GM23248 (cell line): ENCODE results near the gene ALS2. TPM values are rescaled to one million over a fixed set of nuclear protein-coding genes. Genes with fewer than 3 reads are reported as not detected.
"Not testable (repeated sequence)": the region's sequence is repeated elsewhere in the genome, so short reads cannot be mapped to it uniquely, and the experiment has no call there.

ENCODE experiments used
- DNase-seq: peaks from one replicate; pipeline ENCODE4 v3.0.0-alpha.2; 2015
- H2AFZ ChIP-seq: fragments of 200-600 bp; sonication (generic); 2 replicates; pipeline ENCODE4 v1.6.1; 2016; ENCODE audit warnings: antibody characterized with exemption
- H3F3A ChIP-seq: fragments of 200-600 bp; sonication (generic); 2 replicates; pipeline ENCODE4 v1.6.1; 2016; ENCODE audit warnings: mild to moderate bottlenecking, antibody characterized with exemption, mixed run types; ENCODE audit not compliant: insufficient read depth
- H3K27ac ChIP-seq: fragments of 200-600 bp; sonication (generic); 2 replicates; pipeline ENCODE4 v1.5.1; 2016; ENCODE audit warnings: mild to moderate bottlenecking
- H3K27me3 ChIP-seq: fragments of 200-600 bp; sonication (generic); replicated peaks from 2 replicates; pipeline ENCODE4 v1.6.1; 2016; ENCODE audit warnings: mild to moderate bottlenecking; ENCODE audit not compliant: insufficient read depth
- H3K36me3 ChIP-seq: fragments of 200-600 bp; sonication (generic); 2 replicates; pipeline ENCODE4 v1.6.1; 2016; ENCODE audit warnings: low read depth, mild to moderate bottlenecking
- H3K4me1 ChIP-seq: fragments of 200-600 bp; sonication (generic); 2 replicates; pipeline ENCODE4 v1.6.1; 2016; ENCODE audit warnings: mild to moderate bottlenecking; ENCODE audit not compliant: insufficient read depth
- H3K4me2 ChIP-seq: fragments of 200-600 bp; sonication (generic); one replicate; pipeline ENCODE4 v1.6.1; 2016; ENCODE audit warnings: mild to moderate bottlenecking; ENCODE audit not compliant: unreplicated experiment
- H3K4me3 ChIP-seq: fragments of 200-600 bp; sonication (generic); 2 replicates; pipeline ENCODE4 v1.5.1; 2016; ENCODE audit warnings: mild to moderate bottlenecking
- H3K79me2 ChIP-seq: fragments of 200-600 bp; sonication (generic); 2 replicates; pipeline ENCODE4 v1.6.1; 2016; ENCODE audit warnings: mild to moderate bottlenecking; ENCODE audit not compliant: insufficient read depth
- H3K9ac ChIP-seq: fragments of 200-600 bp; sonication (generic); 2 replicates; pipeline ENCODE4 v1.6.1; 2016; ENCODE audit warnings: mild to moderate bottlenecking
- H3K9me2 ChIP-seq: fragments of 200-600 bp; sonication (generic); 2 replicates; pipeline ENCODE4 v1.6.1; 2016; ENCODE audit warnings: mixed run types, mild to moderate bottlenecking, moderate library complexity; ENCODE audit not compliant: insufficient read depth
- H3K9me3 ChIP-seq: fragments of 200-600 bp; sonication (generic); one replicate; pipeline ENCODE4 v1.6.1; 2017; ENCODE audit warnings: low read depth
- H4K20me1 ChIP-seq: fragments of 200-600 bp; sonication (generic); 2 replicates; pipeline ENCODE4 v1.6.0; 2016; ENCODE audit not compliant: insufficient read depth
- EZH2 ChIP-seq: fragments of 200-600 bp; sonication (generic); IDR thresholded peaks from 2 replicates; pipeline ENCODE4 v1.6.1; 2018; ENCODE audit warnings: antibody characterized with exemption, mild to moderate bottlenecking; ENCODE audit not compliant: insufficient read depth, poor library complexity, severe bottlenecking
- EZH2phosphoT487 ChIP-seq: fragments of 200-600 bp; sonication (generic); IDR thresholded peaks from 2 replicates; pipeline ENCODE4 v1.6.1; 2018; ENCODE audit warnings: antibody characterized with exemption, moderate library complexity, mild to moderate bottlenecking, low read depth; ENCODE audit not compliant: insufficient read depth
- WGBS, 2 experiments: methylation state at CpG; one replicate each; pipeline ENCODE4 v1.1.6; 2015 to 2017; ENCODE audit warnings: low lambda C conversion rate in 2 of 2, low coverage in 1 of 2; ENCODE audit errors: missing lambda C conversion rate in 2 of 2; 5-methylcytosine and 5-hydroxymethylcytosine counted together
- in situ Hi-C: fragments of 300-500 bp; cut with MboI; formaldehyde crosslinking; loops from 2 replicates; pipeline ENCODE4 v1.15.0; 2020
- polyA plus RNA-seq: library from polyadenylated mRNA; unstranded; fragments of >200 nt; fragmentation: Nextera tagmentation; extraction: Ambion mirVana; gene quantifications from 2 replicates; pipeline ENCODE4 v1.2.1, GENCODE V29; 2016
- total RNA-seq: library from RNA; depleted of rRNA; stranded (reverse); fragments of >200 nt; shearing (Covaris generic); gene quantifications from 2 replicates; pipeline ENCODE4 v1.2.3, GENCODE V29; 2014

ALS2 gene
- total and polyA plus RNA-seq, 2 experiments from 2014 or later: 9.5 to 17.3 TPM

DNA sequence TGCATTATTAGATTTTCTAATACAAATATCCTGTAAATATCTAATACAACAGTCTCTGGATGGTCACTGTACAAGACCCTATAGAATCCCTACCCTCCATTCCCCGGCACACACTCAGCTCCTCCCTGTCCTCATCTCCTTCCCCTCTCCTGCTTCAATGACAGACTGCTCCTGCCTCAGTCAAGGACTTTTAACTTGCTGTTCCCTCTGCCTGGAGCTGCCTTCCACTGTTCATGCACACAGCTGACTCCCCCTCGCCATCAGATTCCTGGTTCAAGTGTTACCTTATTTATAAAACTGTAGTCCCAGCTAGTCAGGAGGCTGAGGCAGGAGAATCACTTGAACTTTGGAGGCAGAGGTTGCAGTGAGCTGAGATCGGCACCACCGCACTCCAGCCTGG lies 28.9 kb upstream of the ALS2 start:
- H2AFZ ChIP-seq: no peak overlapping the region
- WGBS, 2 experiments: 86 to 98% methylated on average over 4 of the region's 4 CpGs
- in situ Hi-C loops: no loop called here
- H4K20me1 ChIP-seq: no peaks in the 10 kb centered on the region
- no peaks in the 10 kb centered on the region for H3K27me3 ChIP-seq
- TF ChIP-seq EZH2phosphoT487 (no peak), EZH2 (no peak)
- H3K36me3 ChIP-seq: no peaks in the 10 kb centered on the region
- H3K4me2 ChIP-seq: no peak overlapping the region
- no peak overlapping the region for H3K27ac ChIP-seq
- no peak overlapping the region for H3K9ac ChIP-seq
- H3K9me2 ChIP-seq: no peaks in the 10 kb centered on the region
- H3K4me1 ChIP-seq: peaks cover 25% of the 10 kb centered on the region
- DNase-seq: no peak
- no peaks in the 10 kb centered on the region for H3K9me3 ChIP-seq
- H3F3A ChIP-seq: peaks cover 20% of the 10 kb centered on the region
- H3K4me3 ChIP-seq: no peak overlapping the region
- H3K79me2 ChIP-seq: no peaks in the 10 kb centered on the region

DNA sequence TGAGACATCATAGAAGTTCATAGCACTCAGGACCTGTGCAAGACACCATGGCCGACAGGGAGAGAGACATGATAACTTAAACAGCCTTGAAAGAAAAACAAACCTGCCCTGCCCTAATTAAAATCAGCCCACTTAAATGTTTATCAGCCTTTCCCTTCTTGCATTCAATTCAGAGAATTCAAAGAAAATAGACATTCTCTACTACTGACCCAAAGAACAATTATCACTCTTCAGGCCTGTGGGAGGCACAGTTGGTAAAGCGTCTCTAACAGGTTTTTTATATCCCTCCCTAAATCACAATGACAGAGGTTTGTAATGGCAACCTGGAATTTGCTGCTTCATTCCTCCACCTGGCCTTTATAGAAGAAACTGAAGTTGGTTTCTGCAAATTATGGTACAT lies 27.3 kb upstream of the ALS2 start:
- peak overlapping the region; percentile 68 for H3K27ac ChIP-seq
- peak overlapping the region; percentile 38 for H3K4me3 ChIP-seq
- H3K9ac ChIP-seq: peak overlapping the region; percentile 50
- peak overlapping the region; percentile 73 for H3K4me2 ChIP-seq
- H3K4me1 ChIP-seq: peaks cover 30% of the 10 kb centered on the region
- TF ChIP-seq EZH2: no peak
- no peak for TF ChIP-seq EZH2phosphoT487
- no peaks in the 10 kb centered on the region for H3K27me3 ChIP-seq
- no peaks in the 10 kb centered on the region for H3K9me2 ChIP-seq
- H3K36me3 ChIP-seq: no peaks in the 10 kb centered on the region
- H3K9me3 ChIP-seq: no peaks in the 10 kb centered on the region
- DNase-seq: no peak
- peak overlapping the region; percentile 70 for H2AFZ ChIP-seq
- H3K79me2 ChIP-seq: no peaks in the 10 kb centered on the region
- H3F3A ChIP-seq: peaks cover 20% of the 10 kb centered on the region
- no peaks in the 10 kb centered on the region for H4K20me1 ChIP-seq
- 94 to 95% methylated on average over 2 of the region's 2 CpGs for WGBS, 2 experiments
- in situ Hi-C loops: no loop called here

DNA sequence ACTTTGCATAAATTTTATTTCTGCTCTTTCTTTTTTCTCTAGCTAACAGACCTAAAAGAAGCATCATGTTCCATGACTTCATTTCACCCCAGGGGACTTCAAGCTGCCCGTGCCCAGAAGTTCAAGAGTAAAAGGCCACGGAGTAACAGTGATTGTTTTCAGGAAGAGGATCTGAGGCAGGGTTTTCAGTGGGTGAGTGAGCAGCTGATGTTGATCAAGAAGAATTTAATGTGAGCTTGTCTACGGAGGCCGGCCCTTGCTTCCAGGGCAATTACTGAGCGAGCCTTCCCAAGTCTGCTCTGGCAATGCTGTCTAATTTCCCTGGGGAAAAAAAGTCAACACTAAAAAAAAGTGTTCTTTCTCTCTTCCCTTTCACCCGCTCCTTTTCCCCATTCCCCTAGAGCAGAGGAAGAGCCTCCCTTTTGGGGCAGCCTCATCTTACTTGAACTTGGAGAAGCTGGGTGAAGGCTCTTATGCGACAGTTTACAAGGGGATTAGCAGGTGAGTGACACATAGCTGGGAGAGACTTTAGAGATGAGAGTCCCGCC lies 26.8 kb upstream of the ALS2 start:
- in situ Hi-C loops: no loop called here

DNA sequence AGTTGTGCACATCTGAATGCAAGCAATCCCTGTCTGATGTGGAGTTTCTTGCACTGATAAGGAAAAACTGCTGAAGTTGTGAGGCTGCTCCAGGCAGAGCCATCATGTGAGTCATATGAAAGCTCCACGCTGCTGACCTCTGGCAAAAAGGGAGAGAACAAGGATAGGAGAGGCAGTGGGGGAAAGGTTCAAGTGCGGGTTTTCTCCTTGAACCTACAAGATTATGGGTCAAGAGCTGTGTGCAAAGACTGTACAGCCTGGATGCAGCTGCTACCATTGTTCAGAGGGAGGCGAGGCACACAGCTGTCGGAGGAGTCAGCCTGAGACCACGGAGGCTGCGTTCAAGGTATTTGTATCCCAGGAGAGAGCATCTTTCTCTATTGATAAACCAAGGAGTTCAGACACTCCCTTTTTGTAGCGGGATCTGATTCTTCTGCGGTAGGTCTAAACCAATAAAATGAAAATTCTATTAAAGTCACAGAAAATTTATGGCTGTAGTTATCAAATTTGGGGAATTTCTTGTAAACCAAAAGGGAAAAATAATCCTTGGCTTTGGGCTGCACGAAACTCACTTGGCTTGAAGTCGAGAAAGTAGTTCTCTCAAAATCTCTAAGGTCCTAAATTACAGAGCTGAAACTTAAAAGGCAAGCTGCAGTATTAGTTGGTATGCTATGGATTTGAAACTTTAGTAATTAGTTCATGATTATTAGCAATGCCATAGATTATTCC lies 25.9 kb upstream of the ALS2 start, which contains the start of gene CDK15:
TSS of gene CDK15 (plus strand) at position 96 of the 729 bp plus-strand sequence. CDS start at position 224, 128 bp downstream.
- Histone ChIP-seq H4K20me1 (no peaks in the 10 kb centered on the region), H3K4me1 (peaks cover 30% of the 10 kb centered on the region), H2AFZ (peak within 1 kb of the TSS; percentile 70), H3K79me2 (no peaks in the 10 kb centered on the region), H3K9ac (peak within 1 kb of the TSS; percentile 50), H3K9me3 (no peaks in the 10 kb centered on the region), H3K9me2 (no peaks in the 10 kb centered on the region), H3K4me2 (peak within 1 kb of the TSS; percentile 73), H3F3A (peaks cover 20% of the 10 kb centered on the region), H3K27me3 (no peaks in the 10 kb centered on the region), H3K4me3 (peak within 1 kb of the TSS; percentile 38), H3K27ac (peak within 1 kb of the TSS; percentile 68), H3K36me3 (no peaks in the 10 kb centered on the region)
- no peak for TF ChIP-seq EZH2
- TF ChIP-seq EZH2phosphoT487: no peak
- WGBS, 2 experiments: 38 to 42% methylated on average over 10 of the region's 10 CpGs
- in situ Hi-C loops: no loop called here
- peak; percentile 65 for DNase-seq

More for the DNA sequence above, 26.8 kb upstream of the ALS2 start:
- H3K27ac ChIP-seq: peak overlapping the region; percentile 68
- H3K27me3 ChIP-seq: no peaks in the 10 kb centered on the region
- H3K36me3 ChIP-seq: no peaks in the 10 kb centered on the region
- 23 to 27% methylated on average over 8 of the region's 8 CpGs for WGBS, 2 experiments
- H3K4me1 ChIP-seq: peaks cover 30% of the 10 kb centered on the region
- peaks cover 20% of the 10 kb centered on the region for H3F3A ChIP-seq
- peak; percentile 85 for DNase-seq
- no peaks in the 10 kb centered on the region for H3K9me2 ChIP-seq
- H3K9me3 ChIP-seq: no peaks in the 10 kb centered on the region
- H3K79me2 ChIP-seq: no peaks in the 10 kb centered on the region
- H2AFZ ChIP-seq: peak overlapping the region; percentile 70
- H3K4me3 ChIP-seq: peak overlapping the region; percentile 38
- peak overlapping the region; percentile 73 for H3K4me2 ChIP-seq
- no peak for TF ChIP-seq EZH2phosphoT487
- TF ChIP-seq EZH2: no peak
- H3K9ac ChIP-seq: peak overlapping the region; percentile 50
- H4K20me1 ChIP-seq: no peaks in the 10 kb centered on the region

DNA sequence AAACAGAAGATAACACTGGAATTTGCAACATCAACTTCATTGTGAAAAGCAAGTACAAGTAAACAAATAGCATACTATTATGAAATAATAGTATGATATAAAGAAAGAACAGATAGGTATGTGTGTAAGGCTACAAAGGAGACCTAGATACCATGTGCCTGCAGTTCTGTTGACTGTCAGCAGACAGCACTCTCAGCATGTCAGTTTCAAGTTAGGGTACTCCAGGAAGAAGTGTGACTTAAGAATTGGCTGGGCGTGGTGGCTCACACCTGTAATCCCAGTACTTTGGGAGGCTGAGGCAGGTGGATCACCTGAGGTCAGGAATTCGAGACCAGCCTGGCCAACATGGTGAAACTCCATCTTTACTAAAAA lies 18.2 kb upstream of the ALS2 start:
- in situ Hi-C loops: loop anchor here (10.0 kb wide), 1 partner anchor 386 kb away; no protein-coding TSS in a partner anchor
- peaks cover 40% of the 10 kb centered on the region for H3F3A ChIP-seq
- DNase-seq: peak; percentile 53
- not testable (repeated sequence) for H3K36me3 ChIP-seq, H3K27me3 ChIP-seq, H3K9me3 ChIP-seq, H3K79me2 ChIP-seq, H4K20me1 ChIP-seq, H3K9me2 ChIP-seq
- H3K27ac ChIP-seq: peak overlapping the region; percentile 86
- H2AFZ ChIP-seq: peak overlapping the region; percentile 8; the same call in 1 of the 2 replicates
- H3K9ac ChIP-seq: peak overlapping the region; percentile 28; the same call in 1 of the 2 replicates
- 45 to 60% methylated on average over 2 of the region's 2 CpGs for WGBS, 2 experiments
- peak overlapping the region; percentile 67 for H3K4me2 ChIP-seq
- H3K4me3 ChIP-seq: peak overlapping the region; percentile 34
- H3K4me1 ChIP-seq: peaks cover 36% of the 10 kb centered on the region
